Stimulated activated CD8-positive, alpha-beta memory T cell treated with anti-CD3 and anti-CD28 coated beads, Interleukin-4, amount 100 ng/mL, for 4 hours (primary cell): ENCODE data around the gene NEGR1.

ENCODE experiments used
- DNase-seq, 2 donors: peaks; one replicate each; pipeline ENCODE4 v3.0.0-alpha.2; 2020; ENCODE audit warnings: low read depth in 2 of 2, low spot score in 1 of 2

Gene NEGR1

GRCh38 chr1:71787699-71788098 is 494.6 kb downstream of the NEGR1 start:
- DNase-seq = no peak

DNA sequence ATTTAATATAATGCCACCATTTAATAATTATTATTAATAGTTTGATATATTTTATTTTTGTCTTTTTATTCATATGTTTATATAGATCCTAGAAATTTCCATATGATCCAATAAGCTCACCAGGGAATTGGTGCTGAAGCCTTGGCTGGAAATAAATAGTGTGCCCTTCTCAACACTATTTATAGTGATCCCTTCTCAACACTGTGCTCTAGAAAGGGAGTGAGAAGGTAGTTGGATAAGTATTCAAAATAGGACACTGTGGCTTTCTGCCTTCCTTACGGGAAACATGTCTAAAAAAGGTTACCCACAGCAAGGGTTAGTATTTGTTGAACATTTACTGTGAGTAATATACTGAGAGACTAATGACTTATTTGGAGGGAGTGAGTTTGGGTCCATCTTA is 496.1 kb downstream of the NEGR1 start:
- DNase-seq = no peak

- no peak for DNase-seq
These were observed 496.9 kb downstream of the NEGR1 start for GRCh38 chr1:71785450-71785849.

DNA sequence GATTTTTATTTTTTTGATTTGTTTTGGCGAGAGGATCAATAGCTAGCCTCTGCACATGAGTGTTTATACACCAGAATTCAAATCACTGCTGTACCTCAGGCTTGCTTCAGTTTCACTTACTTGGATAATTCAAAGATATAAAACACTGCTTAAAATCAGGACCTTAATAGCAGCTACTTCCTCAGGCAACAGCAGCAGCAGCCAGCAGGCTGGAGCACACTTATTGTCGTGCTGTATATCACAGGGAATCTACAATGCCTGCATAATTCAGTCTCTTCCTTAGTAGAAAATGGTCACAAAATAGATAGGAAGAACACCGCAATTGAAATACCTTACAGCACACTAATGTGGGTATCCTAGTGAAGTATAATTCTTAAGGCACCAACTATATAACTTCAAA is 497.3 kb downstream of the NEGR1 start:
- no peak for DNase-seq

GRCh38 chr1:71784241-71784640 is 498.1 kb downstream of the NEGR1 start:
- DNase-seq = no peak

- no peak for DNase-seq
These were observed 499.3 kb downstream of the NEGR1 start for GRCh38 chr1:71783071-71783470.

GRCh38 chr1:71781450-71781849 is 500.9 kb downstream of the NEGR1 start:
- DNase-seq = no peak

- DNase-seq = no peak
These were observed 501.7 kb downstream of the NEGR1 start for GRCh38 chr1:71780681-71781080.

GRCh38 chr1:71778940-71779339 is 503.4 kb downstream of the NEGR1 start:
- no peak for DNase-seq

GRCh38 chr1:71777094-71777493 is 505.2 kb downstream of the NEGR1 start:
- DNase-seq = no peak

- no peak for DNase-seq
These were observed 507.6 kb downstream of the NEGR1 start for GRCh38 chr1:71774705-71775104.

DNA sequence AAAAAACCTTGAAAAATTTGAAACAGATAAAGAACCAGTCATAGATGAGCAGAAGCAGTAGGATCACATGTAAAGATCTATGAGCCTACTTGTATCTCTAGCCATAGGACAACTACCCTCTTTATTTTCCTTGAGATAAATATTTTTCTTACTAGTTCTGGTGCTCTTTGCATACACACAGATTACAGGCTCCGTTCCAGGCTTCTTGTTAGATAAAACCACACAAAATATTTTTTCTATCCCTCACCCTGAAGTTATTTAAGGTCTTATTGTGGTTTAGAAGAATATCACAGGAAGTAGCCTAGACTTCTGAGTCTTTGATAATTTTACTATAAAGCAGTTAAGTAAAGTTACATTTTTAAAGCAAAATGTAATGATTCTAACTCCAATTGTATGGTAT is 512.2 kb downstream of the NEGR1 start:
- no peak for DNase-seq

- no peak for DNase-seq
These were observed 515.6 kb downstream of the NEGR1 start for GRCh38 chr1:71766748-71767147.

- no peak for DNase-seq
These were observed 519.7 kb downstream of the NEGR1 start for GRCh38 chr1:71762514-71763255.

DNA sequence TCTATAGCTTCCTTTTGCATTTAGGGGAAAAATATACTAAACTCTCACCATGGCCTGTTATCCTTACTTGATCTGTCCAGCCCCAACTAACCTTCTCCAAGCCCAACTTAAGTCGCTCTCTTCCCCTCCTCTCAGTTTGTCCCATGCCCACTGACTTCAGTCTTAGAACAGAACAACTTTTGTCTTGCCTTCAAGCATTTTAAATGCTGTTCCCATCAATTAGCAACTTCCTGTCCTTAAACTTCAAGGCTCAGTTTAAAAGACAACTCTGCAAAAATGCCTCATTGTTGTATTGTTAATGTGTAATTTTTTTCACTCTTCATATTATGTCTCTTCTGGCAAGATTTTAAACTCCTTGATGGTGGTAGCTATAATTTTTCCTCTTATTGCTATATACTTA is 526.9 kb downstream of the NEGR1 start:
- DNase-seq = no peak

GRCh38 chr1:71753746-71754145 is 528.6 kb downstream of the NEGR1 start:
- DNase-seq = no peak

DNA sequence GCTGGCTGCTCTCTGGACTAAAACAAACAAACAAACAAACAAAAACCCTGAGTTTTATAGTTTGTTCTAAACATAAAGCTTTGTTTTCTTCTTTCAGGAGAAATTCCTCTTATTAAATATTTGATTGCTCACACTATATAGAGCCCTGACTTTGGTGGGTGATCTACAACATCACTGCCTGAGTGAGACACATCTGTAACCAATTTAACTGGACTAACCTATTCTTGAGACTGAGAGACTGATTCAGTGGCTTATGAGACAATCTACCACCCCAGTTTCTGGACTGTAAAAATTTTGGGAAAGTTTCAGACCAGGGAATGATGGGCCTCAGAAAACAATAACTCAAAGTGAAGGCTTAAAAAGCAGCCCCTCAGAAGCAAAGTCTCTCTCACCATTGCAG is 537.0 kb downstream of the NEGR1 start:
- no peak for DNase-seq

GRCh38 chr1:71743862-71744261 is 538.5 kb downstream of the NEGR1 start:
- DNase-seq = no peak

GRCh38 chr1:71738910-71739309 is 543.4 kb downstream of the NEGR1 start:
- no peak for DNase-seq

- DNase-seq = no peak
These were observed 544.1 kb downstream of the NEGR1 start for GRCh38 chr1:71738256-71738655.

DNA sequence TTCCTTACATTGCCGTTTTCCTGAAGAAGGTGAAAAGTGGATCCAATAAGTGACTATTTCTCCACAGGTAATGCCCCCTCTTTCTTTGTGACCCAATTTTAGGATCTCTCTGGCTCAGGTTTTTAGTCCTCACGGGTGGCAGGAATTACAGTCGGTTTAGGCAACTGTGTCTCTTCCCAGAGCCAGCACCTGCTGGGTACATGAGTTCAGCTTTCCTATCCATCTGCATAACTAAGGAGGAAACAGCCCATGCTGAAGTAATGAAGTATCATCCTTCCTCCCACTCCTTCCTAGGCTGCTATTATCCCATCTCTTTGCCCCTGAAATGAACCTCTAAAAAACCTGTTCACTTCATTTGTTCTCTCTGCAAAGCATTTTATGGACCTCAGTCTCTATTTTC is 544.6 kb downstream of the NEGR1 start:
- no peak for DNase-seq

DNA sequence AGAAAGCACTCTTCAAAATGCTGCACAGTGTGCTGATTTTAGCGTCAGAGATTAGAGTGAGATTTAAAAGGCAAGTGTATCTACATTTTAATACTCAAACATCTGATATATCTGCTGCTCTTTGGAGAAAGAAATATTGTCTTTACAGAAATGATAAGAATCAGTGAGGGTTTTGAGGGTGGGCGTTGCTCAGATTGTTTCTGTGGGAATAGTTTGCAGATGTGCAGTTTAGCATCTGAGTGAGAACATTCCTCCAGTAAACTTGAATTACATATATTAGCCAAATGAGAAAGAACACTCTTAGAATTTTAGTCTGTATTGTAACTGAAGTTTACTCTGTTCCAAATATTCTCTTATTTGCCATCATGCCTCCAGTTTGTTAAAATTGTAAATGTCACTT is 549.2 kb downstream of the NEGR1 start:
- DNase-seq = no peak

DNA sequence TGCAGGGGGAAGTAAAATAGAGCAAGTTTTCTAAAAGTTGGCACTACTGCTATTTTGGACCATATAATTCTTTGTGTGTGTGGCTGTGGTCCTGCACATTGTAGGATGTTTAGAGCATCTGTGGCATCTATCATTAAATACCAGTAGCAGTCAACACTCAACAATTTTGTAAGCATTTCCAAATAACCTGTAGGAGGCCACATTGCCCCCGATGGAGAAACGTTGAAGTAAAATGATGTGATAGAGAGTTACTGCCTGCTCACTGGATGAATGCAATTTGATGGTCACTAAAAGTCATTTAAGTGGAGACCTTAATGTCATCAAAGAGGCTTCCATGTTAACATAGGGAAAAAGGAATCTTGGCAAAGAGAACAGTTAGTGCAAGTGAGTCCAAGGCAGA is 560.8 kb downstream of the NEGR1 start:
- no peak for DNase-seq

- DNase-seq = no peak
These were observed 563.0 kb downstream of the NEGR1 start for GRCh38 chr1:71719330-71719729.
